NT2/D1 (cell line): ENCODE measurements around the gene SRSF5.
A peak's percentile ranks its signal among the peaks of the same experiment; 100 is the strongest.
"Not testable (repeated sequence)": the region's sequence is repeated elsewhere in the genome, so short reads cannot be mapped to it uniquely, and the experiment has no call there.

Experiments
- DNase-seq: peaks from one replicate; pipeline ENCODE4 v3.0.0-alpha.2; 2011; ENCODE audit warnings: low read depth, low spot score
- H3K27me3 ChIP-seq: 2 replicates; pipeline ENCODE4 v1.6.0; 2011; ENCODE audit warnings: mild to moderate bottlenecking; ENCODE audit not compliant: insufficient read length, insufficient read depth
- H3K36me3 ChIP-seq: 2 replicates; pipeline ENCODE4 v1.6.1; 2011; ENCODE audit warnings: mild to moderate bottlenecking, low read length, mixed read lengths; ENCODE audit not compliant: insufficient read depth, insufficient read length
- H3K4me1 ChIP-seq: 2 replicates; pipeline ENCODE4 v1.5.1; 2011; ENCODE audit not compliant: insufficient read depth, insufficient read length
- H3K4me3 ChIP-seq: 2 replicates; pipeline ENCODE4 v1.5.1; 2011; ENCODE audit warnings: low read depth; ENCODE audit not compliant: insufficient read length
- H3K9ac ChIP-seq: 2 replicates; pipeline ENCODE4 v1.6.0; 2011; ENCODE audit warnings: low read depth; ENCODE audit not compliant: insufficient read length
- H3K9me3 ChIP-seq: 2 replicates; pipeline ENCODE4 v1.5.1; 2011; ENCODE audit warnings: mild to moderate bottlenecking, low read length; ENCODE audit not compliant: insufficient read depth
- SUZ12 ChIP-seq: IDR thresholded peaks from 2 replicates; pipeline ENCODE4 v1.6.1; 2011; ENCODE audit not compliant: insufficient read length, insufficient read depth; ENCODE audit errors: extremely low read depth
- YY1 ChIP-seq: IDR thresholded peaks from 2 replicates; pipeline ENCODE4 v1.6.1; 2011; ENCODE audit not compliant: insufficient read length, insufficient read depth
- ZNF274 ChIP-seq: IDR thresholded peaks from 2 replicates; pipeline ENCODE4 v1.6.1; 2011; ENCODE audit warnings: mild to moderate bottlenecking, low read depth, low read length

Gene SRSF5

DNA sequence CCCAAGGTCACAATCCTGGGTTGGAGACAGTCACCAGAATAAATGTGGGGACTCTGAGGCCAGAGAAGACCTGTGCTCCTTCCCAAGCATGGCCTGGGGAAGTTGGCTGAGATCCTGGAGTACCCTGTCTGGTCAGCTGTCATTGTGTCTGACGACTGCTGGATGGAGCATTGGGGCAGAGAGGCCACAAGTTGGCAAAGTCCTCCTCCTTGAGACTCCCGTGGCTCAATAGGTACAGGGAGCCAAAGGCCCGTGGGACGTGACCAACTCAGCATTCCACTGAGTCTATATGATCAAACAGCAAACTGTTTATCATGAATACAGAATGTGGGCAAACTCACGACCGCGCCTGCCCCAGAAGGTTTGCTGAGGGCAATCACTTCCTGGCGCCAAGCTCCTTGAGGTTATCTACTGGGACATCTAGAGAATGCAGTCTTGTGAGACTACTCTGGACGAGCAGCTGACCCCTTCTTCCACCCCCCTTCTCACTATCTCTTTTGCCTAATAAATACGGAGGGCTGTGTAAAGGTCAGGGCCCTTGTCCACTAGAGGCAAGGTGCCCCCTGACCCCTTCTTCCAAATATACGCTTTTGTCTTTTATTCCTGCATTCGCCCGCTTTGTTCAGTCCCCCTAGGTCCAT lies 44.4 kb downstream of the SRSF5 start:
- Histone ChIP-seq H3K9ac (no peak overlapping the region), H3K27me3 (no peaks in the 10 kb centered on the region), H3K36me3 (no peaks in the 10 kb centered on the region), H3K4me1 (no peaks in the 10 kb centered on the region), H3K9me3 (no peaks in the 10 kb centered on the region), H3K4me3 (no peak overlapping the region)
- DNase-seq = no peak
- TF ChIP-seq SUZ12 = no peak
- TF ChIP-seq ZNF274 = no peak
- no peak for TF ChIP-seq YY1

- DNase-seq = no peak
- TF ChIP-seq ZNF274 (no peak), SUZ12 (no peak), YY1 (no peak)
- Histone ChIP-seq H3K4me1 (no peaks in the 10 kb centered on the region), H3K27me3 (no peaks in the 10 kb centered on the region), H3K9ac (no peak overlapping the region), H3K4me3 (no peak overlapping the region), H3K36me3 (no peaks in the 10 kb centered on the region), H3K9me3 (no peaks in the 10 kb centered on the region)
Observed at GRCh38 chr14:69811868-69812252, 44.9 kb downstream of the SRSF5 start.

DNA sequence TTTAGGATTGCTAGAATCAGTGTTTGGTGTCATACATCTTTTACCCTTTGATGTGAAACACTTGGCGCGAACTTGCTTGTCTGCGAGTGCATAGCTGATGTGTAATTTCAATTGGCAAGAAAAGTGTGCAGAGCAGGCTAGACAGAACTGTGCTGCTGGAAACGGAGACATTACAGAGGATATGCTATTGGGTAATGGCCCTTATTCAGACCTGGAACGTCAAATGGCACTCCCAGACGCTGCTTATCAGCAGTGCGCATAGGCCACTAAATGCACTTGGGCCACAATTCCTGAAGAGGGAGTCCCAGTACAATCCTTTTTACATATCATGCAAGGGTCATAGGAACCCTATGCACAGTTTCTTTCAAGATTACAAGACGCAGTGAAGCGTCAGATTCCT lies 45.8 kb downstream of the SRSF5 start:
- H3K27me3 ChIP-seq = no peaks in the 10 kb centered on the region
- no peaks in the 10 kb centered on the region for H3K4me1 ChIP-seq
- H3K4me3 ChIP-seq = no peak overlapping the region
- no peak for DNase-seq
- H3K9ac ChIP-seq = no peak overlapping the region
- TF ChIP-seq SUZ12 (no peak), ZNF274 (no peak), YY1 (no peak)
- H3K9me3 ChIP-seq = no peaks in the 10 kb centered on the region
- no peaks in the 10 kb centered on the region for H3K36me3 ChIP-seq

- H3K27me3 ChIP-seq, H3K9me3 ChIP-seq, H3K36me3 ChIP-seq, H3K9ac ChIP-seq, H3K4me3 ChIP-seq, DNase-seq, H3K4me1 ChIP-seq: not testable (repeated sequence)
Observed at GRCh38 chr14:69813346-69813745, 46.4 kb downstream of the SRSF5 start.

DNA sequence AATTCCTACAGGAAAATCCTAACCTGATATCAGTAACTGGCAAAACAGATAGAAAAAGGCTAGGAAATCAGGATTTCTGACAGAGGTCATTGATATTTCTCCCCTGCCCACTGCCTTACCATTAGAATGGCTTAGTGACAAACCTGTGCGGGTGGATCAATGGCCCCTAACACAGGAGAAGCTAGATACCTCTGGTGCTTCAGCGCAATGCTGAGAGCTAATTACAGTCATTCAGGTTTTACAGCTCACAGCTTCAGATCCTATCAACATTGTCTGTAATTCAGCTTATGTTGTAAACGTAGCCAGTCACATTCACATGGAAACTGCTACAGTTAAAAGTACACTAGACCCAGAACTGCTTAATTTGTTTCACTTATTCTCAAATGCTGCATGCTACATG lies 47.5 kb downstream of the SRSF5 start:
- H3K4me1 ChIP-seq = no peaks in the 10 kb centered on the region
- H3K27me3 ChIP-seq = no peaks in the 10 kb centered on the region
- H3K9ac ChIP-seq = no peak overlapping the region

DNA sequence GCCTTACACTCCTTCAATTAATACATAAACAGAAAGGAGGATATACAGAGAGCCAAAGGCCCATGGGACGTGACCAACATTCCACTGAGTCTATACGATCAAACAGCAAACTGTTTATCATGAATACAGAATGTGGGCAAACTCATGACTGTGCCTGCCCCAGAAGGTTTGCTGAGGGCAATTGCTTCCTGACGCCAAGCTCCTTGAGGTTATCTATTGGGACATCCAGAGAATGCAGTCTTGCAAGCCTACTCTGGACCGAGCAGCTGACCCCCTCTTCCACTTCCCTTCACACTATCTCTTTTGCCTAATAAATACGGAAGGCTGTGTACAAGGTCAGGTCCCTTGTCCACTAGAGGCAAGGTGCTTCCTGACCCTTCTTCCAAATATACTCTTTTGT lies 48.6 kb downstream of the SRSF5 start:
- Histone ChIP-seq H3K9ac (no peak overlapping the region), H3K27me3 (no peaks in the 10 kb centered on the region), H3K4me1 (no peaks in the 10 kb centered on the region), H3K4me3 (no peak overlapping the region), H3K9me3 (no peaks in the 10 kb centered on the region), H3K36me3 (no peaks in the 10 kb centered on the region)
- TF ChIP-seq ZNF274 (no peak), SUZ12 (no peak), YY1 (no peak)
- no peak for DNase-seq

More for the DNA sequence above, 47.5 kb downstream of the SRSF5 start:
- DNase-seq = no peak
- TF ChIP-seq ZNF274 (no peak), YY1 (no peak), SUZ12 (no peak)
- Histone ChIP-seq H3K9me3 (no peaks in the 10 kb centered on the region), H3K36me3 (no peaks in the 10 kb centered on the region), H3K4me3 (no peak overlapping the region)

GRCh38 chr14:69816216-69816615 lies 49.3 kb downstream of the SRSF5 start:
- Histone ChIP-seq H3K4me1 (no peaks in the 10 kb centered on the region), H3K9ac (no peak overlapping the region), H3K27me3 (no peaks in the 10 kb centered on the region), H3K9me3 (no peaks in the 10 kb centered on the region), H3K36me3 (no peaks in the 10 kb centered on the region), H3K4me3 (no peak overlapping the region)
- no peak for DNase-seq
- TF ChIP-seq SUZ12 = no peak
- TF ChIP-seq ZNF274 = no peak
- TF ChIP-seq YY1 = no peak

GRCh38 chr14:69818758-69819191 lies 51.8 kb downstream of the SRSF5 start:
- Histone ChIP-seq H3K9ac (no peak overlapping the region), H3K4me3 (no peak overlapping the region)
- TF ChIP-seq SUZ12 (no peak), YY1 (no peak), ZNF274 (no peak)

More at GRCh38 chr14:69818758-69819191, 51.8 kb downstream of the SRSF5 start:
- Histone ChIP-seq H3K27me3 (no peaks in the 10 kb centered on the region), H3K36me3 (no peaks in the 10 kb centered on the region), H3K4me1 (no peaks in the 10 kb centered on the region), H3K9me3 (no peaks in the 10 kb centered on the region)
- peak; percentile 56 for DNase-seq
